ENCODE measurements around the gene HEXIM2.
"Not testable (repeated sequence)": the region's sequence is repeated elsewhere in the genome, so short reads cannot be mapped to it uniquely, and the experiment has no call there.

HEXIM2 gene

GRCh38 chr17:45161288-45162024 is at the start of gene HEXIM2:
Gene HEXIM2, plus strand, starts transcription at chr17:45161875. Its CDS starts 919 bp downstream, at chr17:45162794.
- peak; percentile 99 for DNase-seq

GRCh38 chr17:45112559-45113423 is 48.9 kb upstream of the HEXIM2 start:
- no peak for DNase-seq

GRCh38 chr17:45113424-45113754 is 48.3 kb upstream of the HEXIM2 start:
- no peak for DNase-seq

GRCh38 chr17:45114117-45114932 is 47.4 kb upstream of the HEXIM2 start:
- DNase-seq, result no peak

- no peak for DNase-seq
Observed at GRCh38 chr17:45115015-45115625, 46.6 kb upstream of the HEXIM2 start.

GRCh38 chr17:45115871-45116270 is 45.8 kb upstream of the HEXIM2 start:
- DNase-seq, result no peak

GRCh38 chr17:45116434-45117016 is 45.1 kb upstream of the HEXIM2 start:
- DNase-seq, result no peak

- DNase-seq, result no peak
Observed at GRCh38 chr17:45117334-45117733, 44.3 kb upstream of the HEXIM2 start.

- no peak for DNase-seq
Observed at GRCh38 chr17:45117848-45118646, 43.6 kb upstream of the HEXIM2 start.

GRCh38 chr17:45118691-45119090 is 43.0 kb upstream of the HEXIM2 start:
- no peak for DNase-seq

- no peak for DNase-seq
Observed at GRCh38 chr17:45119964-45120363, 41.7 kb upstream of the HEXIM2 start.

GRCh38 chr17:45120558-45120957 is 41.1 kb upstream of the HEXIM2 start:
- DNase-seq, result no peak

GRCh38 chr17:45121055-45121454 is 40.6 kb upstream of the HEXIM2 start:
- DNase-seq, result no peak

- DNase-seq, result no peak
Observed at GRCh38 chr17:45123076-45123770, 38.5 kb upstream of the HEXIM2 start.

- DNase-seq, result no peak
Observed at GRCh38 chr17:45123930-45124796, 37.5 kb upstream of the HEXIM2 start.

GRCh38 chr17:45124797-45125122 is 36.9 kb upstream of the HEXIM2 start:
- DNase-seq, result not testable (repeated sequence)

GRCh38 chr17:45125509-45125908 is 36.2 kb upstream of the HEXIM2 start:
- DNase-seq, result no peak

- DNase-seq, result no peak
Observed at GRCh38 chr17:45127207-45127547, 34.5 kb upstream of the HEXIM2 start.

- DNase-seq, result peak; percentile 49
Observed at GRCh38 chr17:45127548-45128300, 34.0 kb upstream of the HEXIM2 start.
